K562 (cell line): ENCODE measurements around the gene CABP4. TPM values are rescaled to one million over a fixed set of nuclear protein-coding genes. Genes with fewer than 3 reads are reported as not detected.

Experiments used
- BRCA1 ChIP-seq, 2 experiments: fragments of 450-650 bp in 1 of 2; sonication (generic) in 1 of 2; formaldehyde crosslinking in 1 of 2; IDR thresholded peaks; 2 replicates each; pipeline versions ENCODE4 v1.5.0 to v1.6.1; 2017 to 2020; ENCODE audit warnings: mild to moderate bottlenecking in 1 of 2, missing genetic modification reagents in 1 of 2
- CREB5 ChIP-seq: fragments of 250-450 bp; sonication (Bioruptor Pico); IDR thresholded peaks from 2 replicates; pipeline ENCODE4 v1.5.0; 2020; ENCODE audit warnings: mild to moderate bottlenecking
- CREBBP ChIP-seq: IDR thresholded peaks from one replicate; pipeline ENCODE4 v1.6.1; 2012; ENCODE audit warnings: low read depth, mild to moderate bottlenecking, control low read depth, inconsistent platforms, low read length
- CUX1 ChIP-seq: fragments of 200-800 bp; sonication (Bioruptor generic); IDR thresholded peaks from 2 replicates; pipeline ENCODE4 v1.6.1; 2016; ENCODE audit warnings: missing genetic modification characterization, missing compliant biosample characterization
- FOXA3 ChIP-seq, 2 experiments: fragments of 450-650 bp in 1 of 2; sonication (generic) in 1 of 2; formaldehyde crosslinking; IDR thresholded peaks in 1 of 2; conservative IDR thresholded peaks in 1 of 2; 2 replicates each; pipeline versions ENCODE4 v1.4.0 to v1.8.0; 2020 to 2022; ENCODE audit warnings: mild to moderate bottlenecking in 2 of 2, missing genetic modification reagents in 1 of 2
- MBD2 ChIP-seq: sonication (generic); IDR thresholded peaks from 2 replicates; pipeline ENCODE4 v1.6.1; 2016; ENCODE audit warnings: low read depth, borderline replicate concordance
- MEF2D ChIP-seq: conservative IDR thresholded peaks from 2 replicates; pipeline ENCODE4 v1.6.1; 2016; ENCODE audit warnings: low read depth, missing genetic modification characterization, missing compliant biosample characterization
- MTA1 ChIP-seq: fragments of 450-650 bp; IDR thresholded peaks from 2 replicates; pipeline ENCODE4 v1.6.1; 2017; ENCODE audit warnings: borderline replicate concordance
- NFIC ChIP-seq: fragments of 450-650 bp; IDR thresholded peaks from 2 replicates; pipeline ENCODE4 v1.6.1; 2017; ENCODE audit warnings: mild to moderate bottlenecking, inconsistent platforms
- NR2F6 ChIP-seq: fragments of 450-650 bp; formaldehyde crosslinking; IDR thresholded peaks from 2 replicates; pipeline ENCODE4 v1.4.0; 2020; ENCODE audit warnings: mild to moderate bottlenecking
- POLR2A ChIP-seq: fragments of 450-650 bp; conservative IDR thresholded peaks from 2 replicates; pipeline ENCODE4 v1.6.1; 2016
- RBM25 ChIP-seq: fragments of 200-400 bp; formaldehyde crosslinking; IDR thresholded peaks from 2 replicates; pipeline ENCODE4 v1.6.1; 2018; ENCODE audit warnings: low read length, low read depth, moderate library complexity; ENCODE audit not compliant: severe bottlenecking
- SIRT6 ChIP-seq: IDR thresholded peaks from one replicate; pipeline ENCODE4 v1.6.1; 2012; ENCODE audit warnings: low read depth, mild to moderate bottlenecking, control low read depth, inconsistent platforms, low read length, moderate library complexity
- THAP12 ChIP-seq: fragments of 250-450 bp; sonication (Bioruptor Pico); IDR thresholded peaks from 2 replicates; pipeline ENCODE4 v1.9.0; 2021; ENCODE audit warnings: mild to moderate bottlenecking, inconsistent platforms
- ZC3H4 ChIP-seq: sonication (generic); formaldehyde crosslinking; IDR thresholded peaks from 2 replicates; pipeline ENCODE4 v1.9.0; 2021; ENCODE audit warnings: missing genetic modification reagents, borderline replicate concordance
- ZFPM2 ChIP-seq: fragments of 250-450 bp; sonication (Bioruptor Pico); IDR thresholded peaks from 2 replicates; pipeline ENCODE4 v1.5.1; 2022; ENCODE audit warnings: mild to moderate bottlenecking
- ZNF212 ChIP-seq: fragments of 450-650 bp; formaldehyde crosslinking; IDR thresholded peaks from 2 replicates; pipeline ENCODE4 v1.4.0; 2020; ENCODE audit warnings: mild to moderate bottlenecking
- ZNF24 ChIP-seq: fragments of 450-650 bp; IDR thresholded peaks from 2 replicates; pipeline ENCODE4 v1.6.1; 2016
- ZNF3 ChIP-seq: fragments of 250-450 bp; sonication (Bioruptor Pico); IDR thresholded peaks from 2 replicates; pipeline ENCODE4 v1.5.0; 2021; ENCODE audit warnings: mild to moderate bottlenecking, moderate library complexity
- ZNF586 ChIP-seq: fragments of 450-650 bp; formaldehyde crosslinking; conservative IDR thresholded peaks from 2 replicates; pipeline ENCODE4 v1.4.0; 2020; ENCODE audit warnings: mild to moderate bottlenecking, moderate library complexity
- ZNF75A ChIP-seq: fragments of 450-650 bp; formaldehyde crosslinking; IDR thresholded peaks from 2 replicates; pipeline ENCODE4 v1.4.0; 2020; ENCODE audit warnings: mild to moderate bottlenecking
- ZNF780A ChIP-seq: fragments of 250-450 bp; sonication (Bioruptor Pico); IDR thresholded peaks from 2 replicates; pipeline ENCODE4 v1.5.0; 2021; ENCODE audit warnings: mild to moderate bottlenecking
- polyA plus RNA-seq, 8 experiments: library from polyadenylated mRNA; depleted of rRNA in 4 of 8; stranded (reverse) in 5 of 8; unstranded in 3 of 8; fragments of >200 nt; fragmentation: Nextera tagmentation in 2 of 8; fragmentation: Illumina TruSeq in 1 of 8; extraction: Ambion mirVana in 2 of 8; extraction: Trizol in 1 of 8; gene quantifications; 2 replicates each; pipeline versions ENCODE4 v1.2.1 to v1.2.3, GENCODE V29; 2011 to 2014; ENCODE audit warnings: inconsistent platforms in 1 of 8, missing spikeins in 1 of 8
- total RNA-seq, 7 experiments: library from RNA; depleted of rRNA in 6 of 7; stranded (reverse); fragments of >200 nt in 6 of 7; fragmentation: Illumina TruSeq in 2 of 7; extraction: Trizol in 2 of 7; gene quantifications; 2 replicates each; pipeline versions ENCODE4 v1.2.1 to v1.2.3, GENCODE V29; 2011 to 2021; ENCODE audit warnings: low replicate concordance in 1 of 7

The CABP4 gene
- total and polyA plus RNA-seq, 9 of the 15 experiments (the other 6 are each of a cell fraction or from before 2014, with no cell fraction given) = 0.11 TPM; not detected in 8

- TF ChIP-seq CUX1 (CRISPR knock-in tag) (no peak), THAP12 (CRISPR knock-in tag) (no peak), ZC3H4 (no peak), FOXA3 (CRISPR knock-in tag; conservative IDR thresholded peaks at IDR 0.05 in 1 of 2, IDR thresholded peaks at IDR 0.05 in 1 of 2) (no peak), ZNF212 (CRISPR knock-in tag) (no peak), MTA1 (0 out of 2 replicates have a peak, but pooled peaks have one; percentile 49), ZFPM2 (CRISPR knock-in tag) (no peak), CREBBP (no peak), ZNF780A (no peak), ZNF24 (no peak), NR2F6 (CRISPR knock-in tag) (no peak), MBD2 (no peak; the same call in 1 of the 2 replicates), BRCA1 (IDR thresholded peaks at IDR 0.05) (no peak), BRCA1 (CRISPR knock-in tag; IDR thresholded peaks at IDR 0.05) (no peak), ZNF586 (CRISPR knock-in tag) (no peak), NFIC (no peak), SIRT6 (no peak), MEF2D (tag) (no peak), ZNF75A (CRISPR knock-in tag) (no peak), ZNF3 (CRISPR knock-in tag) (no peak), RBM25 (no peak), CREB5 (CRISPR knock-in tag) (no peak), POLR2A (peak; percentile 48)
These were observed 18.6 kb upstream of the CABP4 start (continued) for GRCh38 chr11:67436459-67437081.
